Lower lobe of right lung (tissue), 2 donors: ENCODE results near the gene DAPL1. TPM values are rescaled to one million over a fixed set of nuclear protein-coding genes. Genes with fewer than 3 reads are reported as not detected.

Experiments used
- ATAC-seq, 2 donors: fragments of 200-7000 bp; cut with Tn5 transposase; one replicate each; pipeline ENCODE4 v1.9.1; 2020 to 2022; ENCODE audit warnings: mild to moderate bottlenecking in 2 of 2, moderate library complexity in 2 of 2
- DNase-seq: peaks from one replicate; pipeline ENCODE4 v3.0.0-alpha.2; 2020
- H3K27ac ChIP-seq: fragments of 200-600 bp; one replicate; pipeline ENCODE4 v1.8.0; 2022
- H3K27me3 ChIP-seq: fragments of 200-600 bp; one replicate; pipeline ENCODE4 v1.8.0; 2022; ENCODE audit warnings: low read depth
- H3K36me3 ChIP-seq: fragments of 200-600 bp; one replicate; pipeline ENCODE4 v1.8.0; 2022; ENCODE audit warnings: mild to moderate bottlenecking
- H3K4me1 ChIP-seq: fragments of 200-600 bp; one replicate; pipeline ENCODE4 v1.8.0; 2022
- H3K4me3 ChIP-seq: fragments of 200-600 bp; one replicate; pipeline ENCODE4 v1.8.0; 2022; ENCODE audit warnings: mild to moderate bottlenecking
- H3K9me3 ChIP-seq: fragments of 200-600 bp; one replicate; pipeline ENCODE4 v1.8.0; 2022
- CTCF ChIP-seq: fragments of 200-600 bp; IDR thresholded peaks from one replicate; pipeline ENCODE4 v1.8.0; 2022; ENCODE audit warnings: antibody characterized with exemption, mild to moderate bottlenecking
- intact Hi-C: fragments of 100-400 bp; cut with DNase I; formaldehyde crosslinking; loops from one replicate; pipeline ENCODE4 v1.11.0; 2022
- long read RNA-seq: library from polyadenylated mRNA; unstranded; transcript quantifications from one replicate; pipeline ENCODE4 v2.0.0, GENCODE V29; 2021
- total RNA-seq: library from RNA; stranded (reverse); fragmentation: NEBNext Ultra II Directional; extraction: Animal tissue kit (Norgen Biotek cat#: 25700); gene quantifications from one replicate; pipeline ENCODE4 v1.2.1, GENCODE V29; 2021
- donor health status: DM: no; HTN: yes; CAD: no; lungs with severe emphysema.

The DAPL1 gene
- total RNA-seq, result not detected
- long read RNA-seq, result 0 reads

DNA sequence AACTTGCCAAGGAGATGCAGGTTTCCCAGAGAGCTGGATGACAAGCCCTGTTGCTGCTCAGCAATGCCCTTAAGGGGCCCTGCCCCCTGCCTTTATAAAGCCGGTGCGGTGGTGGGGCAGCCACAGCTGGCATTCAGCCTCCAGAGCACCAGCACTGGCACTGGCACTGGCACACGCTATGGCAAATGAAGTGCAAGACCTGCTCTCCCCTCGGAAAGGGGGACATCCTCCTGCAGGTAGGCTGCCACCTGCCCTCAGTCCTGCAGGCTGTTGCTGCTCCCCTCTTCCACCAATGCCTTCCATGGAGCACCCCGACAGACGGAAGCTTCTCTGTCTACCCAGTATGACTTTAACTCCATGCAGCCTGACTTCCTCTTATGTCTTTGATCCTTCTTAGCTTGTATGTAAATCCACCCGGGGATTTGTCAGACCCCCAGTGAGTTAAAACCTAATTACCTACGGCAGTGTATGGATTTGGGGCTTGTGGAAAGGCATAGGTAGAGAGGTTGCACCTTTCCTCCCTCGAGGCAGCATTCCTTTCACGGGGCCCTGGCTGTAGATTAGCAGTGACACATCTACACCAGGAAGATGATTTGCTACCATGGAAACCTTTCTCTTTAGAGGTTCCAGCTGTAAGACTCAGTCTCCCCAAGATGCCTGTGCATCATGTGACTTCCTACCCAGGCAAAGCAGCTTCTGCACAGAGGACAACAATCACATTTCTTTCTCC lies at the start of gene DAPL1:
Gene DAPL1, plus strand, starts transcription at position 123 of the 730 bp plus-strand sequence. Its CDS starts 56 bp downstream, at position 179.
- TF ChIP-seq CTCF, result no peak
- H3K27ac ChIP-seq, result no peak within 1 kb of the TSS
- no peaks in the 10 kb centered on the region for H3K4me1 ChIP-seq
- intact Hi-C loops, result no loop called here
- no peaks in the 10 kb centered on the region for H3K9me3 ChIP-seq
- ATAC-seq (peak; percentile 16 to 61), DNase-seq (no peak)
- H3K27me3 ChIP-seq, result no peaks in the 10 kb centered on the region
- no peaks in the 10 kb centered on the region for H3K36me3 ChIP-seq
- H3K4me3 ChIP-seq, result no peak within 1 kb of the TSS

DNA sequence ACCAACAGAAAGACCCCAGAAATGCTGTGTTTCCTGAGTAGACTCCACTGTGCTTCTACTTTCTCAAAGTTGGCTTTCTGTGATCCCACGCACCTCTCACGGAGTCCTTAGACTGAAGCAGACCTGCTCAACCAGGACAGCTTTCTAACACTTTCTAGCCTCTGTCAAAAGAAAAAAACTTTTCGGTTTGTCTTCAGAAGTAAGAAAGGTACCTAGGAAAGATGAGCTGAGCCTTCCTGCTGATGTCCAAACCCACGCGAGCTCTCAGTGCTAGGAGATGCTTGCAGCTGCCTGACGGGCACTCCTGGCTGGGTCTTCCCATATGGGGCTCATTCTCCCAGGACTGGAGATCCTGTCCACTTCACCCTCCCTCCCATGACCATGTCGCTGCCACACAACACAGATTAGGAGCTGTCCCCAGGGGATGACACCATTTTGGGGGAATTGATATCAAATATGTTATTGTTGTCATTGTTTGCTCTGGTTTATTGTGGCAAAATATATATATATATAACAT lies 49.2 kb upstream of the DAPL1 start:
- intact Hi-C loops, result no loop called here
- H3K36me3 ChIP-seq, result no peaks in the 10 kb centered on the region
- no peaks in the 10 kb centered on the region for H3K9me3 ChIP-seq
- peaks cover 10% of the 10 kb centered on the region for H3K4me1 ChIP-seq
- H3K4me3 ChIP-seq, result no peak overlapping the region
- no peak for TF ChIP-seq CTCF
- ATAC-seq (no peak), DNase-seq (no peak)
- H3K27ac ChIP-seq, result peak overlapping the region; percentile 32
- no peaks in the 10 kb centered on the region for H3K27me3 ChIP-seq

- DNase-seq (no peak), ATAC-seq (no peak)
- Histone ChIP-seq H3K9me3 (no peaks in the 10 kb centered on the region), H3K27ac (no peak overlapping the region), H3K27me3 (no peaks in the 10 kb centered on the region), H3K36me3 (no peaks in the 10 kb centered on the region), H3K4me3 (no peak overlapping the region), H3K4me1 (peaks cover 10% of the 10 kb centered on the region)
- intact Hi-C loops, result no loop called here
- no peak for TF ChIP-seq CTCF
Observed at GRCh38 chr2:158746488-158746887, 48.6 kb upstream of the DAPL1 start.

DNA sequence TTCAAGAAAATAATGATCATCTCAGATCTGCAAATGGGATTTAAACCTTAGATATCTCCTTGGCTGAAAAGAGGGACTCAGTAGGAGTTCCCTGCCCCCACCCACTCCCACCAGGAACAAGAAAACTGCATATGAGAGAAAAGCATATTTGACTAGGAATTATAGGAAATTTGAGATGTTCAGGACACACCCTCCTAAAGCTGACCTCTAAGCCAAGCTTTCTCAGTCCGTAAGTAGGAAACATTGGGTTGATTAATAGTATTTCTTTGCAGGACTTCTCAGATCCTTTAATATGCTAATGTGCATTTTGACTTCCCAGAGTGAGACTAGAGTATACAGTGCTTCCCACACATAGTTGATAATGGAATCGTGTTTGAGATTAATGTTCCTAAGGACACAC lies 47.8 kb upstream of the DAPL1 start:
- no peak for ATAC-seq
- Histone ChIP-seq H3K9me3 (no peaks in the 10 kb centered on the region), H3K4me1 (peaks cover 10% of the 10 kb centered on the region), H3K36me3 (no peaks in the 10 kb centered on the region), H3K4me3 (no peak overlapping the region), H3K27me3 (no peaks in the 10 kb centered on the region), H3K27ac (no peak overlapping the region)
- intact Hi-C loops, result no loop called here
- TF ChIP-seq CTCF, result no peak
- no peak for DNase-seq

- Histone ChIP-seq H3K4me1 (peaks cover 17% of the 10 kb centered on the region), H3K36me3 (no peaks in the 10 kb centered on the region), H3K9me3 (no peaks in the 10 kb centered on the region), H3K4me3 (no peak overlapping the region), H3K27ac (no peak overlapping the region), H3K27me3 (no peaks in the 10 kb centered on the region)
- no peak for TF ChIP-seq CTCF
- DNase-seq (no peak), ATAC-seq (no peak)
- intact Hi-C loops, result no loop called here
Observed at GRCh38 chr2:158748926-158749590, 46.1 kb upstream of the DAPL1 start.
